Muscle layer of duodenum (tissue), 2 donors: ENCODE measurements around the gene RCN2.

Experiments
- H3K27ac ChIP-seq: one replicate; pipeline ENCODE4 v1.7.0; 2013; ENCODE audit warnings: mild to moderate bottlenecking, low read length
- H3K27me3 ChIP-seq: one replicate; pipeline ENCODE4 v1.7.0; 2013; ENCODE audit warnings: low read depth, mild to moderate bottlenecking, control low read depth, low read length
- H3K36me3 ChIP-seq, 2 donors: one replicate each; pipeline ENCODE4 v1.7.0; 2013; ENCODE audit warnings: low read length in 2 of 2, control low read depth in 1 of 2, mild to moderate bottlenecking in 1 of 2; ENCODE audit not compliant: insufficient read depth in 2 of 2, control insufficient read depth in 1 of 2
- H3K4me1 ChIP-seq, 2 donors: one replicate each; pipeline ENCODE4 v1.7.0; 2013; ENCODE audit warnings: low read length in 2 of 2, mild to moderate bottlenecking in 2 of 2, control low read depth in 1 of 2, moderate library complexity in 1 of 2; ENCODE audit not compliant: insufficient read depth in 2 of 2, control insufficient read depth in 1 of 2
- H3K4me3 ChIP-seq, 2 donors: one replicate each; pipeline ENCODE4 v1.7.0; 2013; ENCODE audit warnings: low read length in 2 of 2, low read depth in 1 of 2, mild to moderate bottlenecking in 1 of 2
- H3K9me3 ChIP-seq, 2 donors: one replicate each; pipeline ENCODE4 v1.7.0; 2013; ENCODE audit warnings: low read length in 2 of 2, control low read depth in 1 of 2, mild to moderate bottlenecking in 1 of 2; ENCODE audit not compliant: control insufficient read depth in 1 of 2
- donor health status: healthy.

RCN2 gene

GRCh38 chr15:76904461-76905012 is 27.0 kb upstream of the RCN2 start:
- Histone ChIP-seq H3K9me3 (no peaks in the 10 kb centered on the region), H3K27me3 (no peaks in the 10 kb centered on the region), H3K36me3 (no peaks in the 10 kb centered on the region), H3K4me3 (peak overlapping the region; percentile 67 to 88), H3K27ac (peak overlapping the region; percentile 51), H3K4me1 (peaks cover 13 to 14% of the 10 kb centered on the region in 2 donors)

- Histone ChIP-seq H3K4me3 (peak within 1 kb of the TSS; percentile 67 to 88), H3K4me1 (peaks cover 13 to 14% of the 10 kb centered on the region in 2 donors), H3K36me3 (no peaks in the 10 kb centered on the region), H3K27me3 (no peaks in the 10 kb centered on the region), H3K9me3 (no peaks in the 10 kb centered on the region), H3K27ac (peak within 1 kb of the TSS; percentile 64)
Observed at GRCh38 chr15:76905013-76905839, 26.3 kb upstream of the RCN2 start, which contains the start of gene SCAPER. TSS of gene SCAPER (minus strand) at chr15:76905340. CDS start at chr15:76883817, 21,523 bp downstream.

- Histone ChIP-seq H3K4me1 (peaks cover 13 to 14% of the 10 kb centered on the region in 2 donors), H3K36me3 (no peaks in the 10 kb centered on the region), H3K9me3 (no peaks in the 10 kb centered on the region), H3K27ac (peak overlapping the region; percentile 64), H3K4me3 (peak overlapping the region; percentile 67 to 88), H3K27me3 (no peaks in the 10 kb centered on the region)
Observed at GRCh38 chr15:76905855-76906254, 25.7 kb upstream of the RCN2 start.

GRCh38 chr15:76912430-76912829 is 19.1 kb upstream of the RCN2 start:
- H3K27me3 ChIP-seq = no peaks in the 10 kb centered on the region
- no peaks in the 10 kb centered on the region for H3K9me3 ChIP-seq
- H3K27ac ChIP-seq = no peak overlapping the region
- no peaks in the 10 kb centered on the region for H3K36me3 ChIP-seq
- no peaks in the 10 kb centered on the region for H3K4me1 ChIP-seq
- H3K4me3 ChIP-seq = no peak overlapping the region

GRCh38 chr15:76913737-76914136 is 17.8 kb upstream of the RCN2 start:
- Histone ChIP-seq H3K9me3 (no peaks in the 10 kb centered on the region), H3K27me3 (no peaks in the 10 kb centered on the region), H3K4me3 (no peak overlapping the region), H3K27ac (no peak overlapping the region), H3K4me1 (no peaks in the 10 kb centered on the region), H3K36me3 (no peaks in the 10 kb centered on the region)

GRCh38 chr15:76916369-76916768 is 15.2 kb upstream of the RCN2 start:
- Histone ChIP-seq H3K36me3 (no peaks in the 10 kb centered on the region), H3K27me3 (no peaks in the 10 kb centered on the region), H3K4me1 (no peaks in the 10 kb centered on the region), H3K9me3 (no peaks in the 10 kb centered on the region), H3K4me3 (no peak overlapping the region), H3K27ac (no peak overlapping the region)

GRCh38 chr15:76928201-76928600 is 3.3 kb upstream of the RCN2 start:
- Histone ChIP-seq H3K27ac (no peak overlapping the region), H3K9me3 (no peaks in the 10 kb centered on the region), H3K27me3 (no peaks in the 10 kb centered on the region)

GRCh38 chr15:76929011-76929760 is 2.4 kb upstream of the RCN2 start:
- Histone ChIP-seq H3K4me1 (peaks cover 0 to 18% of the 10 kb centered on the region in 2 donors), H3K27ac (no peak overlapping the region), H3K36me3 (peaks cover 0 to 4% of the 10 kb centered on the region in 2 donors), H3K4me3 (no peak overlapping the region), H3K9me3 (no peaks in the 10 kb centered on the region), H3K27me3 (no peaks in the 10 kb centered on the region)

More at GRCh38 chr15:76928201-76928600, 3.3 kb upstream of the RCN2 start:
- Histone ChIP-seq H3K4me1 (peaks cover 0 to 18% of the 10 kb centered on the region in 2 donors), H3K4me3 (no peak overlapping the region), H3K36me3 (no peaks in the 10 kb centered on the region)

- Histone ChIP-seq H3K27ac (peak overlapping the region; percentile 70), H3K36me3 (peaks cover 3 to 9% of the 10 kb centered on the region in 2 donors), H3K4me1 (peaks cover 0 to 18% of the 10 kb centered on the region in 2 donors), H3K9me3 (no peaks in the 10 kb centered on the region), H3K27me3 (no peaks in the 10 kb centered on the region), H3K4me3 (peak overlapping the region; percentile 74 to 75)
Observed at GRCh38 chr15:76930831-76931396, 635 bp upstream of the RCN2 start.

- peaks cover 0 to 18% of the 10 kb centered on the region in 2 donors for H3K4me1 ChIP-seq
- peak overlapping the region; percentile 78 for H3K27ac ChIP-seq
- peak overlapping the region; percentile 75 to 84 for H3K4me3 ChIP-seq
- H3K36me3 ChIP-seq = peaks cover 3 to 9% of the 10 kb centered on the region in 2 donors
- no peaks in the 10 kb centered on the region for H3K27me3 ChIP-seq
- H3K9me3 ChIP-seq = no peaks in the 10 kb centered on the region
Observed at GRCh38 chr15:76932135-76932966, 802 bp downstream of the RCN2 start.
